Activated CD4-positive, alpha-beta T cell treated with anti-CD3 and anti-CD28 coated beads, Interleukin-2, Interleukin-6, amounts not matched to agents 100 ng/mL and 50 ng/mL, durations not matched to agents 16 hours and 8 hours (primary cell): ENCODE measurements around the gene POTEC.
A peak's percentile ranks its signal among the peaks of the same experiment; 100 is the strongest.
"Not testable (repeated sequence)": the region's sequence is repeated elsewhere in the genome, so short reads cannot be mapped to it uniquely, and the experiment has no call there.

ENCODE experiments used
- DNase-seq: peaks from one replicate; pipeline ENCODE4 v3.0.0-alpha.2; 2020

The POTEC gene

DNA sequence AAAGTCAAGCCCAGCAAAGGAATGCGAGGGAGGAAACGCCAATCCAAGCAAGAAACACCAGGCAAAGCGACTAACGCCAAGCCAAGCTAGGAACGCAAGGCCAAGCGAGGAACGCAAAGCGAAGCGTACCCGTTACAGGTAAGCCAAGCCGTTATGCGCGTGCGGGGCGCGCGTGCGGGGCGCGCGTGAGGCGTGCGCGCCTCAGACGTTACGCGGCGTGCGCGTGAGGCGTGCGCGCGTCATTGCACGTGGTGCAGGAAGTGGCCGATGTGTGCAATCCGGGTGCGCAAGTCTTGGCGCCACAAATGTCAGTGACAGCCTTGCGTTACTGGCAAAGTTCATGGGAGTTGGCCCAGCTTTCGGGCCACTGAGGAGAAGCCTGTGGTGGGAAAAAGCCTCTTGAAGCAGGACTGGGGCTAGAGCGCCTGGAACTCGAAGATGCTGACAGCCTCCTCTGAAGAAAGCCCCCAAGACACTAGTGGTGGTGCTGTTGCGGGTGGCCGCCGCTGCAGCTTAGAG, at the start of gene POTEC:
POTEC (minus strand) TSS at position 155 of the 519 bp plus-strand sequence. CDS start 454 bp downstream, outside the sequence.
- not testable (repeated sequence) for DNase-seq

DNA sequence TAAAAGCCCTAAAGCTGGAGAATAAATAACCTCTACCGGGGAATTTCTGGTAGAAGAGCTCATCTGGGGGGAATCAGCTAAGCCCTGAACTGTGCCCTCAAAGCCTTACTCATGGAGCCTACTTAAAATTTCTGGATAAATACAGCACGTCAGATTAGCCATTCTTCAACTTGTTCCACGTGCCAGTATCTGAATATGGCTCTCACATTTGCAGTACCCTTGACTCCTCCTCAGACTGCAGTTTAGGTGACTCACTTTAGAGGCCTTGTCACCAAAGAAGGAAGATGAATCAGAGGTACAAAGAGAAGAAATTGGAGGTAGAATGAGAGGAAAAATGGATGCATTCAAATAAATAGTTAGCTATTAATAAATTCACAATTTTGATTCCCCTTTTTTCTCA, 34.6 kb upstream of the POTEC start:
- DNase-seq: no peak

DNA sequence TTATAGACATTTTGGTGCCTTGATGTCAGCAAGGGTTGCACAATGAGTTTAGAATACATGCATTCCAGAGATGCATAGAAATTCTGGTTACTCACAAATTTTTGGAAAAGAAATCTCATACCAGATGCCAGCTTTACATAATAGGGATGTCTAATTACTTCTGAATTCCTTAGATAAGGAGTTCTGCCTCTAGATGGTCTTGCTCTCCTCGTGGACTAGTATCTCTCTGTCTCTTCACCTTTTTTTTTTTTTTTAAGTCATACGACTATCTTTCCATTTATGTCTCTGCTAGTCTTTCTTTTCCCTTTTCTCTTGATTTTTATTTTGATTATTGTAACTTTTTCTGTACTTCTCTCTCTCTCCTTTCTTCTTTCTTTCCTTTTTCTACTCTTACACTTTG, 16.1 kb upstream of the POTEC start:
- DNase-seq: not testable (repeated sequence)

DNA sequence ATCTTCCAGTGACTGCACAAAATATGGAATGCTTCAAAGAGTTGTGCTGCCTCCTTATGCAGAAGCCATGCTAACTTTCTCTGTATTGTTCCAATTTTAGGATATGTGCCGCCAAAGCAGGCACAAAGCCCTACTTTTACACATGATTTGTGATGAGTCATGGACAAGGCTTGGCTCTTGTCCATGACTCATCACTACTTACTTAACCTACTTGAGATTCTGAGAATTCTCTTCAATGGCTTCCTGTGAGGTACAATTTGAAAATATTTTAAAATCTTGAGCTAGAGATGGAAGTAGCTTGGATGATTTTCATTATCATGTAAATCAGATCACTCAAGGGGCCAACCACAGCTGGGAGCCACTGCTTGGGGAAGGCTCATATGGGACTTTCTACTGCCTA, 11.7 kb downstream of the POTEC start:
- peak; percentile 1 for DNase-seq

DNA sequence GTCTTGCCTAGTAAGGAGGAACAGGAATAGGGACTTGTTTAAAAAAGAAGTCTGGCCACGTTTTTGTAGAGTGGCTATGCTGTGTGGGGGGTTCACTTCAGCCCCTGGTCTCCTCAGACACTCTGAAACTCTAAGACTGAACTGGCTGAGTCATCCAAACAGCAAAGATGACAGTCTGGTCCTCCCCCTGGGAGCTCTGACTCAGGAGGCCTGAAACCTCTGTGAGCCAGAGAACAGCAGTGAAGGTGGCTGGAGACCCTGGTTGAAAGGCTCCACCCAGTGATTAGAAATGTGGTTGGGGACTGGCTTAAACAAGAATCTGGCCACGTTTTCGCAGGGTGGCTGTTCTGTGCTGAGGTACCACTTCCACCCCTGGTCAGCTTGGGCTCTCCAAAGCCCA, 32.7 kb downstream of the POTEC start:
- peak; percentile 14 for DNase-seq

DNA sequence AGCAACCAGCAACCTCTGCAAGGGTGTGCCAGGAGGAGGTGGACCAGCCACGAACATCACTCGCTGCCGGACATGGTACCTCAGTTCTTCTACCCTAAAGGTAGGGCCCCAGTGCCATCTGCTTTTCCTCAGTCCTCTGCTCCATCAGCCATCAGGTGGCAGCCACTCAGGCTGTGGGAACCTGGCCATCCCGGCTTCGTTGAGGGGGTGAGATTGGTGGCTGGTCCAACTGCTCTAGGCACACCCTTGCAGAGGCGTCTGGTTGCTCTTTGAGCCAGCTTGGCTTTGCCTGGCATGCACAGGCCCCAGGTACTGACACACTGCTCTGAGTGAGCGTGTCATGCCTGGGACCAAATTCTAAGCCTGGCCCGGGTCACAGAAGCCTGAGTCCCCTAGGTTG, 39.7 kb downstream of the POTEC start:
- not testable (repeated sequence) for DNase-seq

DNA sequence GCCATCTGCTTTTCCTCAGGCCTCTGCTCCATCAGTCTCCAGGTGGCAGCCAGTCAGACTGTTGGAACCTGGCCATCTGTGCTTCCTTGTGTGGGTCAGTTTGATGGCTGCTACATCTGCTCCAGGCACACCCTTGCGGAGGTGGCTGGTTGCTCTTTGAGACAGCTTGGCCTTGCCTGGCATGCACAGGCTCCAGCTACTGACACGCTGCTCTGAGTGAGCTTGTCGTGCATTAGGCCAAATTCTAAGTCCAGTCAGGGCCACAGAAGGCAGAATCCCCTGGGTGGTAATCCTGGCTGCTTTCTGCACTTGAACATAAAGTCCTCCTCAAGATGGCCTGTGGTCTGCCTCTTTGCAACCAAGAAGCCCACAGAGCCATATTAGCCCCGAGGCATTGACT, 41.5 kb downstream of the POTEC start:
- not testable (repeated sequence) for DNase-seq

DNA sequence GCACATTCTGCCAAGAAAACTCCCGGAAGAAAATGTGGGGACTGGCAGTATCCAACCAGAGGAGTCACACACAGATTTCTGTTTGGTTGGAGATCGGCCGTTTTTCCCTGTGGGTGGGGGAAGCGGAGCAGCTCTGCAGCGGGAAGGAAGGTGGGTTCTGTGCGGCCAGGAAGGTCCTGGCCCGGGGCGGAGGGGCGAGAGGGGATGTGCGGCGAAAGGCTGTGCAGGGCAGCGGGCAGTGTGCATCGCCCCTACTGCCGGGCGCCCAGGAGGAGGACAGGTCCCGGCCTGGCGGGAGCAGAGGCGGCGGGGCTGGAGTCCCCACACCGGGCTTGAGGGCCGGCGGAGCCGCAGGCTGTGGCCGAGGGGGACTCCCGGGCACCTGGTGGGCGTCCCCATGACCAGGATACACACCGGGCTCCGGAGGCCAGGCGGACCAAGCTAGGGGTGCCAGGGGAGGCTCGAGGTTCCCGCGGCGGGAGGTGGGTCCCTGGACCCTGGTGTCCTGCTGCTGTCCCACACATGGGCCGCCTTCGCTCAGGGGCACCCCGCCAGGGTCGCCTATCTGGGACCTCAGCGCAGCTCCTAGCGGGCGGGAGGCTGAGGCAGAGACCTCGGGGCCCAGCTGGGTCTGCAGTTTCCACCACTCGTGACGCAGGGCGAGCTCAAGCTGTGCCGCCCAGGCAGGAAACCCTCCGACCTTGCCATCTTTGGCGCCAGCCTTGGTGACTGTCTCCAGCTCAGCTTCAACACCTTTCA, 54.0 kb downstream of the POTEC start:
- DNase-seq: not testable (repeated sequence)

DNA sequence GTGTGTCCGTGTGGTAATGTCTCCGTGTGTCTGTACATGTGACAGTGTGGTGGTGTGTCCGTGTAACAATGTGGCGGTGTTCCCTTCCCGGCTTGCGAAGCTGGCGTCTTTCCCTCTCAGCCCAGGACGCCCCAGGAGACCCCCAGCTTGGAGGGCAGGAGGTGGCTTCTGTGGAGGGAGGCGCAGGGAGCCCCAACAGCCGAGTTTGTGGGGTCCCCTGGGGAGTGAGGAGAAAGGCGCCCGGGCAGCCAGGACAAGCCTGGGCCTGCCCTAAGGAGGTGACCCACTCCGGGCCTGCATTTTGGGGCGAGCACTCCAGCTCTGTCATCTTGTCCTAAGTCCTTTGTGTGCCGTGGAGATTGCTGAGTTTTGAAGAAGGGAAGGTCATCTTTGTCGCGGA, 54.6 kb downstream of the POTEC start:
- not testable (repeated sequence) for DNase-seq

DNA sequence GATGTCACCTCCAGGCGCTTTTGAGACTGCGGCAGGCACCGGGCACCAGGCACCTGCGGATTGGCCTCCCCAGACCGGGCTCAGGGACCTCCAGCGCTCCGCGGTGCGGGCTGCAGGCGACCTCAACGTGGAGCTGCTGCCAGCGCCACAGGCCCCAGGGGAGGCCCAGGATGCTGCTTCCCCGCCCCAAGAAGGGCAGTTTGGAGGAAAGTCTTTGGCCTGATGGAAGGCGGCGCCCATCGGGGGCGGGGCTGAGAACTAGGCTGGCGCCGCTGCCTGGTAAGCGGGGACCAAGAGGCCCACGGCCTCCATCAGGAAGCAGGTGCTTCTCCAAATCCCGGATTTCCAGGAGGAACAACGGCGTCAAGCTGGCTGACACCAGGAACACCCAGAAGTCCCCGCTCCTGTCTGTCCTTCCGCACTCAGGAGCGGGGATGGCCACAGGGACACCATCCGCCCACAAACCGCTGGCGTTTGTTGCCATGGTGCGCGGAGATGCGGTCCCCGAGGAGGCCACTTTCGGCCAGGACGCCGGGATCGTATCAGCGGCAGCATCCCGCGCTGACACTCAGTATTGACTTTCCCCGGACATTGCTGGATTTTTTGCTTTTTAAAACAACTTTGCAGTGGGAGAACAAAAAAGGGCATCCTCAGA, 56.3 kb downstream of the POTEC start:
- not testable (repeated sequence) for DNase-seq

DNA sequence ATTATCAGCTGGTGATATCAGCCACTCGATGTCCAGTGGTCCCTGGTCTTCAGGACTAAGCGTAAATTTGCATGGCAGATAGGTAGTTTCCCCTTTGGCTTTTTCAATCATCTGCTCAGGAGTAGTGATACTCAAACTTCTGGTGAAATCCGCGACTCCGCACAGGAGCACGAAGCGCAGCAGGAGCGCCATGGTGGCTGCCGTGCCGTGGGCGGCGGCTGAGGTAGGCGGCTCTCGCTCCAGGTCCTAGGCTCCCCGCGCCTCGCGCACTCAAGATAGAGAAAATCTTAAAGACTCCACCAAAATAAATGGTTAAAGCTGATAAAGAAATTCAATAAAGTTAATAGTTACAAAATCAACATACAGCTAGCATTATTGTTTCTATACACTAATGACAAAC, 64.3 kb downstream of the POTEC start:
- not testable (repeated sequence) for DNase-seq

DNA sequence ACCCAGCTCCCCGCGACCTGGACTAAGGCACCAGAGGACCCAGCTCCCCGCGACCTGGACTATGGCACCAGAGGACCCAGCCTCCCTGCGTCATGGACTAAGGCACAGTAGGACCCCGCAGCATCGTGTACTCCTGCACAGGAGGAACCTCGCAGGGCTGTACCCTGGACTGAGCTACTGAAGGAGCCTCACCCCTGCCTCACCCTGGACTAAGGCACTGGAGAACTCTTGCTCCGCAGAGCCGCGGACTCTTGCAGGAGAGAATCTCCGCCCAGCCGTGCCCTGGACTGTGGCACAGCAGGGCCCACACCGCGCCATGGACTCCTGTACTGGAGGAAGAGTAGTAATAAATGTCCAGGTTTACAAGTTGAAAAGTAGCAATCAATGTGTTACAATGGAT, 67.9 kb downstream of the POTEC start:
- not testable (repeated sequence) for DNase-seq

DNA sequence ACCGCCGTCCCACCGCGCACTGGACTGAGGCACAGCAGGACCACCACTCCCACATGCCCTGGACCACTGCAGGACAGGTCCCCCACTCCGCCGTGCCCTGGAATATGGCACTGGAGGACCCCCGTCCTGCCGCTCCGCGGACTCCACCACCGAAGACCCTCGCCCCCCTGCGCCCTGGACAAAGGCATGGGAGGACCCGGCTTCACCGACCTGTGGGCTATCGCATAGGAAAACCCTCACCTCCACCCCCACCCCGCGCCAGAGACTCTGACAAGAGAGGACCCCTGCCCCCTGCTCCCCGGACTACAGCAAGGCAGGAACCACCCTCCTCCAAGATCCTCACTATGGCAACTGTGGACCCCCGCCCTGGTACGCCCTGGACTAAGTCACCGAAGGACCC, 68.6 kb downstream of the POTEC start:
- not testable (repeated sequence) for DNase-seq

DNA sequence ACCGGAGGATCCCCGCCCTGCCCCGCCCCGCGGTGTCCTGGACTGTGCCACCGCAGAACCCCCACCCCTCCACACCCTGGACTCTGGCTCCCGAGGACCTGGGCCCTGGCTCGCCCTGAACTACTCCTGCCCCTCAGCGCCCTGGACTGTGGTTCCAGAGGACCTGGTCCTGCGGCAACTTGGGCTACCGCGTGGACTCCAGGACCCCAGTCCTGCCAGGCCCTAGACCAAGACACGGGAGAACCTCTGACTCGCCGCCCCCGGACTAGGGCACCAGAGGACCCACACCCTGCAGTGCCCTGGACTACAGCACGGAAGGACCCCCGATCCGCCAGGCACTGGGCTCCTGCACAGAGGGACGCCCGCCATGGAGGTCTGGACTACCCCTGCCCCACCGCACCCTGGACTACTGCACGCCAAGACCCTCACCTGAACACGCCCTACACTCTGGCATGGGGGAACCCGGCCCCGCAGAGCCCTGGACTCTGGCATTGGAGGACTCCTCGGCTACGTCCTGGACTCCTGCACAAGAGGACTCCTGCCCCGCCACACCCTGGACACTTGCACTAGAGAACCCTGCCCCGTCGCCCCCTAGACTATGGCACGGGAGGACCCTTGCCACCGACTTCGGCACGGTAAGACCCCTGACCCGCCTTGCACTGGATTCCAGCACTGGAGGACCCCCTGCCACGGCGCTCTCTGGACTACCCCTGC, 69.2 kb downstream of the POTEC start:
- DNase-seq: not testable (repeated sequence)

DNA sequence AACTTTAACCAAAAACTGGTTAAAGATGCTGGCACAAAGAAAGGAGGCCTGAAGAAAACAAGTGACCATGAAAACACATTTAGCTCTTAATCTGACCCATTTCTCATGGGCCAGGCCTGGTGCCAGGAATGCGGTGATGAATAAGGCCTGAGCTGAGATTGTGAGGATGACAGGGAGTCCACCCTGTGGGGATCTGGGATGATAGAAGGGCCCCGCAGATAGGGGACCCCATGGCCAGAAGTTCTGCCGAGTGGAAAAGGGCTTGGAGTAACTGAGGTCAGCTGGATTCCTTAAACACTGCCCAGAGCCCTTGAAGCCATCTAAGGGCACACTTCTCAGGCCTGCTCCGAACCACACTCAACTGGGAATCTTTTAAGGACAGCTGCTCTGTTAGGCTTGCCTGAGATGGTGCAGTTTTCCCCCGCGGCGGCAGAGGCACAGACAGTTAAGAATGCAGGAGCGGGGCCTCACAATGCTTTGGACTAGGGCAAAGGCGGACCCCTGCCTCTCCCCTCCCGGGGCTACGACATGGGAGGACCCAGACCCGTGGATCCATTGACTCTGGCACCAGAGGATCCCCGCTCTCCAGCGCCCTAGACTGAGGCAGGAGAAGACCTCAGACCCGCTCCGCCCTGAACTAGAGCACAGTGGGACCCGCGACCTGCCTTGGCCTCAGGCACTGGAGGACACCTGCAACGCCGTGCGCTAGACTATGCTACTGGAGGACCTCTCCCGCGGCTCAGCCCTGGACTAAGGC, 70.0 kb downstream of the POTEC start:
- not testable (repeated sequence) for DNase-seq

DNA sequence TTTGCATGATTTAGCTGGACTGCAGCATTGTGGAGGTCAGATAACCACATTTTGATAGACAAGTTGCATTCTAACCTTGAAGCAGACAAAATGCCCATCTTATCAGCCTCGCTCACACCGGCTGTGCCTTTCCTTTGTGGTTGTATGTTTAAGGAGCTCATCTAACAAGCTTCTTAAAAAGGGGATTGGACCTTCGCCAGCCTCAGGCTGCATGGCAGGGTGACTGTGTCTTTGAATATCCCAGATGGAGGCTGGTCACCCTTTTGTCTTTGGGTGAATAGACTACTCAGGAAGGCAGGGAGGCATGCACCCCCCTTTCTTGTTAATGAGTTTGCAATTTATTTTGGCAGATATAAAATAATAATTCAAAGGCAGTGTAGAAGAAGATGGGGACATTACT, 72.1 kb downstream of the POTEC start:
- DNase-seq: not testable (repeated sequence)

DNA sequence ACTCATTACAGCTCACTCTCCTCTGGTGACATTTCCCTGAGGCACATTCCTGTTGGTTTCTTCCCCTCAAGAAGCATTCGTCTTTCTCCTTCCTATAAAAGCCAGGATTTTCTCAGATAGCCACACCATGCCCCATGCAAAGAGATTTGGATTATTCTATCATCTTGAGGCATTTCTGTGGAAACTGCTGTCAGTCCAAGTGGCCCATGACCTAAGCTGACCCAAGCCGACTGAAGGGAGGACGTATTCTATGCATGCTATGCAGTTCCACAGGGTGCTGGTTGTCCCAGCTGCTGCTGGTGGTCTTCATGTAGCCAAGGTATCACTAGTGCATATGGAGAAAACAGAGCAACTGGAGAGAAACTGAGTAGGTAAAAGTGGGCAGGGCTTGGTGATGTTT, 73.0 kb downstream of the POTEC start:
- DNase-seq: not testable (repeated sequence)

DNA sequence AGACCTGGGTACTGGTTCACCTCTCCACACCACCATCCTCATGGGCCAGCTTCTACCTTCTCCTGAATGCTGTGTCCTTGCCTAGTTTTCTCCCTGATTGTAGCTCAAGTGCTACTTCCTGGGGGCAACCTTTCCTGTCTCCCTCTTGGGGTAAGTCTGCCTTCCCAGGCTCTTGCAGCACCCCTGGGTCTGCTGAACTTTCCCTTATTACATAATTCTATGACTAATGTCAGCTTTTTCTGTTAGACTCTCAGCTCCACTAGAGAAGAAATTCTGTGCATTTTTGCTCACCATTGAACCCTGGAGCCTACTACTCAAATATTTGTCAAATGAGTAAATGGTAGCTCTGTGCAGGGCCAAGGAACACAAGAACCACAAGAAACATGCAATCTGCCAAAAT, 73.4 kb downstream of the POTEC start:
- DNase-seq: not testable (repeated sequence)

DNA sequence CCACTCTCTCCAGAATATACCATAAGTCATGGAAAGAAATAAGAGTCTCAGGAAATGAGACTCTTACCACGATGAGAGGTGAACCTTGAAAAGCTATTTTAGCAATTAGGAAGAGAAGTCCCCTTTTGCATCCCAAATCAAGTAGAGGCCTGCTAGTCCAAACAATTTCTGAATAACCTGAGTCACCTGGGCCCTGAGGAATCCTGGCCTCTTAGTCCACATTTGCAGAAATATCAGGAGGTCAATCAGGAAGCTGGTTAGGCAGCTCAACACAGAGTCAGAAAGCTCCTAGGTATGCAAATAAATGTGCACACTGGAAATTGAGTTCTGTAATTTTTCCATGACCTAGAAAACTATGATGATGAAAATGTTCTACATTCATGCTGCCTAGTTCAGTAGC, 77.4 kb downstream of the POTEC start:
- DNase-seq: not testable (repeated sequence)
